ENCODE data around the gene CCDC57. TPM values are rescaled to one million over a fixed set of nuclear protein-coding genes. Genes with fewer than 3 reads are reported as not detected.

Gene CCDC57
- total RNA-seq, 1 donor from 2014 or later, result 56.6 TPM

GRCh38 chr17:82120148-82120547 is 92.5 kb downstream of the CCDC57 start:
- ChIA-PET CTCF (no interaction called here), POLR2A (interaction anchor here (0.6 to 0.7 kb wide), 2 partner anchors 24 to 70 kb away, joined by 4 to 6 read pairs; no protein-coding TSS in a partner anchor)
- Mint-ChIP-seq H3K4me1 (no peaks in the 10 kb centered on the region), H3K4me3 (no peak overlapping the region), H3K36me3 (ENCODE audit: low read depth) (peaks cover 6% of the 10 kb centered on the region), H3K27ac (no peak overlapping the region), H3K27me3 (no peaks in the 10 kb centered on the region), H3K9me3 (no peaks in the 10 kb centered on the region)
- TF ChIP-seq CTCF (IDR thresholded peaks at IDR 0.05), result no peak
- intact Hi-C loops (cut with micrococcal nuclease), result no loop called here
- ATAC-seq (ENCODE audit: low read depth) (no peak), DNase-seq (no peak)

- ChIA-PET POLR2A (no interaction called here), CTCF (no interaction called here)
- H3K27ac Mint-ChIP-seq, result no peak overlapping the region
- H3K36me3 Mint-ChIP-seq (ENCODE audit: low read depth), result peaks cover 4% of the 10 kb centered on the region
- intact Hi-C loops (cut with micrococcal nuclease), result no loop called here
- no peak for DNase-seq
- no peak for ATAC-seq (ENCODE audit: low read depth)
- no peaks in the 10 kb centered on the region for H3K27me3 Mint-ChIP-seq
- no peak overlapping the region for H3K4me3 Mint-ChIP-seq
- H3K4me1 Mint-ChIP-seq, result no peaks in the 10 kb centered on the region
- no peaks in the 10 kb centered on the region for H3K9me3 Mint-ChIP-seq
- no peak for TF ChIP-seq CTCF (IDR thresholded peaks at IDR 0.05)
Measured at GRCh38 chr17:82118815-82119380, 93.7 kb downstream of the CCDC57 start.

GRCh38 chr17:82118168-82118814 is 94.4 kb downstream of the CCDC57 start:
- ATAC-seq (ENCODE audit: low read depth) (no peak), DNase-seq (no peak)
- Mint-ChIP-seq H3K27me3 (no peaks in the 10 kb centered on the region), H3K4me3 (no peak overlapping the region), H3K36me3 (ENCODE audit: low read depth) (peaks cover 2% of the 10 kb centered on the region), H3K27ac (no peak overlapping the region), H3K9me3 (no peaks in the 10 kb centered on the region), H3K4me1 (no peaks in the 10 kb centered on the region)
- intact Hi-C loops (cut with micrococcal nuclease), result no loop called here
- no peak for TF ChIP-seq CTCF (IDR thresholded peaks at IDR 0.05)
- CTCF ChIA-PET, result no interaction called here
- POLR2A ChIA-PET, result no interaction called here

GRCh38 chr17:82117139-82118090 is 95.2 kb downstream of the CCDC57 start:
- ATAC-seq (ENCODE audit: low read depth) (no peak), DNase-seq (no peak)
- no peaks in the 10 kb centered on the region for H3K4me1 Mint-ChIP-seq
- TF ChIP-seq CTCF (IDR thresholded peaks at IDR 0.05), result no peak
- H3K4me3 Mint-ChIP-seq, result no peak overlapping the region
- ChIA-PET POLR2A (no interaction called here), CTCF (no interaction called here)
- H3K9me3 Mint-ChIP-seq, result no peaks in the 10 kb centered on the region
- H3K27me3 Mint-ChIP-seq, result no peaks in the 10 kb centered on the region
- no peak overlapping the region for H3K27ac Mint-ChIP-seq
- intact Hi-C loops (cut with micrococcal nuclease), result no loop called here
- no peaks in the 10 kb centered on the region for H3K36me3 Mint-ChIP-seq (ENCODE audit: low read depth)

- intact Hi-C loops (cut with micrococcal nuclease), result no loop called here
- Mint-ChIP-seq H3K27ac (no peak overlapping the region), H3K9me3 (no peaks in the 10 kb centered on the region), H3K4me1 (no peaks in the 10 kb centered on the region), H3K27me3 (no peaks in the 10 kb centered on the region), H3K4me3 (no peak overlapping the region), H3K36me3 (ENCODE audit: low read depth) (no peaks in the 10 kb centered on the region)
- ChIA-PET CTCF (no interaction called here), POLR2A (no interaction called here)
- ATAC-seq (ENCODE audit: low read depth), result no peak
- DNase-seq, result no peak
- TF ChIP-seq CTCF (IDR thresholded peaks at IDR 0.05), result no peak
Measured at GRCh38 chr17:82116246-82116645, 96.4 kb downstream of the CCDC57 start.

Data from activated B cell treated with CpG ODN at 0.5 μM for 24 hours (primary cell).